ENCODE measurements around the gene STX1A. TPM values are rescaled to one million over a fixed set of nuclear protein-coding genes. Genes with fewer than 3 reads are reported as not detected.
"Not testable (repeated sequence)": the region's sequence is repeated elsewhere in the genome, so short reads cannot be mapped to it uniquely, and the experiment has no call there.

STX1A gene
- total and polyA plus RNA-seq, 4 donors = 2.6 to 14.7 (median 11.8) TPM

- ATAC-seq (ENCODE audit: low FRiP score) (no peak), DNase-seq (peak in 1 of 2 donors; percentile 68)
- Histone ChIP-seq H3K36me3 (ENCODE audit: control insufficient read depth in 1 of 2, insufficient read depth in 2 of 2, low read length in 1 of 2) (no peaks in the 10 kb centered on the region), H3K9me3 (ENCODE audit: control insufficient read depth, low read length) (no peaks in the 10 kb centered on the region), H3K27ac (ENCODE audit: low read depth in 1 of 2, low read length in 2 of 2) (no peak overlapping the region), H3K4me3 (ENCODE audit: low read length in 2 of 2) (peak overlapping the region in 1 of 2 donors; percentile 94), H3K27me3 (ENCODE audit: control insufficient read depth in 1 of 2, insufficient read depth in 2 of 2, low read length in 1 of 2) (no peaks in the 10 kb centered on the region), H3K4me1 (ENCODE audit: control insufficient read depth in 1 of 2, insufficient read depth in 2 of 2, low read length in 2 of 2) (no peaks in the 10 kb centered on the region)
- WGBS, 2 donors = 27 to 30% methylated on average over 10 of the region's 10 CpGs
- intact Hi-C loops (cut with DNase I) = no loop called here
These were observed 1.5 kb downstream of the STX1A start for GRCh38 chr7:73717991-73718405.

- H3K36me3 ChIP-seq (ENCODE audit: control insufficient read depth in 1 of 2, insufficient read depth in 2 of 2, low read length in 1 of 2) = no peaks in the 10 kb centered on the region
- DNase-seq (no peak), ATAC-seq (ENCODE audit: low FRiP score) (peak; percentile 26)
- 36 to 40% methylated on average over 12 to 13 of the region's 13 CpGs for WGBS, 2 donors
- no peaks in the 10 kb centered on the region for H3K4me1 ChIP-seq (ENCODE audit: control insufficient read depth in 1 of 2, insufficient read depth in 2 of 2, low read length in 2 of 2)
- intact Hi-C loops (cut with DNase I) = no loop called here
- no peaks in the 10 kb centered on the region for H3K9me3 ChIP-seq (ENCODE audit: control insufficient read depth, low read length)
- H3K27me3 ChIP-seq (ENCODE audit: control insufficient read depth in 1 of 2, insufficient read depth in 2 of 2, low read length in 1 of 2) = no peaks in the 10 kb centered on the region
- no peak overlapping the region for H3K4me3 ChIP-seq (ENCODE audit: low read length in 2 of 2)
- H3K27ac ChIP-seq (ENCODE audit: low read depth in 1 of 2, low read length in 2 of 2) = no peak overlapping the region
These were observed 2.3 kb downstream of the STX1A start for GRCh38 chr7:73717025-73717807.

- H3K36me3 ChIP-seq (ENCODE audit: control insufficient read depth in 1 of 2, insufficient read depth in 2 of 2, low read length in 1 of 2) = no peaks in the 10 kb centered on the region
- no peak overlapping the region for H3K27ac ChIP-seq (ENCODE audit: low read depth in 1 of 2, low read length in 2 of 2)
- H3K27me3 ChIP-seq (ENCODE audit: control insufficient read depth in 1 of 2, insufficient read depth in 2 of 2, low read length in 1 of 2) = no peaks in the 10 kb centered on the region
- H3K9me3 ChIP-seq (ENCODE audit: control insufficient read depth, low read length) = no peaks in the 10 kb centered on the region
- no peaks in the 10 kb centered on the region for H3K4me1 ChIP-seq (ENCODE audit: control insufficient read depth in 1 of 2, insufficient read depth in 2 of 2, low read length in 2 of 2)
- WGBS, 2 donors = 72 to 74% methylated on average over 4 of the region's 4 CpGs
- ATAC-seq (ENCODE audit: low FRiP score) = no peak
- DNase-seq = no peak
- intact Hi-C loops (cut with DNase I) = no loop called here
- H3K4me3 ChIP-seq (ENCODE audit: low read length in 2 of 2) = no peak overlapping the region
These were observed 3.1 kb downstream of the STX1A start for GRCh38 chr7:73716318-73716890.

- H3K36me3 ChIP-seq (ENCODE audit: control insufficient read depth in 1 of 2, insufficient read depth in 2 of 2, low read length in 1 of 2) = no peaks in the 10 kb centered on the region
- H3K4me1 ChIP-seq (ENCODE audit: control insufficient read depth in 1 of 2, insufficient read depth in 2 of 2, low read length in 2 of 2) = no peaks in the 10 kb centered on the region
- no peak overlapping the region for H3K4me3 ChIP-seq (ENCODE audit: low read length in 2 of 2)
- no peak for ATAC-seq (ENCODE audit: low FRiP score)
- intact Hi-C loops (cut with DNase I) = no loop called here
- H3K9me3 ChIP-seq (ENCODE audit: control insufficient read depth, low read length) = no peaks in the 10 kb centered on the region
- WGBS, 2 donors = 68 to 70% methylated on average over 16 of the region's 16 CpGs
- DNase-seq = peak in 1 of 2 donors; percentile 69
- no peak overlapping the region for H3K27ac ChIP-seq (ENCODE audit: low read depth in 1 of 2, low read length in 2 of 2)
- H3K27me3 ChIP-seq (ENCODE audit: control insufficient read depth in 1 of 2, insufficient read depth in 2 of 2, low read length in 1 of 2) = no peaks in the 10 kb centered on the region
These were observed 3.7 kb downstream of the STX1A start for GRCh38 chr7:73715648-73716317.

GRCh38 chr7:73713319-73713718 is 6.2 kb downstream of the STX1A start:
- intact Hi-C loops (cut with DNase I); H3K27me3 ChIP-seq (ENCODE audit: control insufficient read depth in 1 of 2, insufficient read depth in 2 of 2, low read length in 1 of 2); H3K27ac ChIP-seq (ENCODE audit: low read depth in 1 of 2, low read length in 2 of 2); ATAC-seq (ENCODE audit: low FRiP score); H3K4me1 ChIP-seq (ENCODE audit: control insufficient read depth in 1 of 2, insufficient read depth in 2 of 2, low read length in 2 of 2); H3K4me3 ChIP-seq (ENCODE audit: low read length in 2 of 2); DNase-seq; H3K36me3 ChIP-seq (ENCODE audit: control insufficient read depth in 1 of 2, insufficient read depth in 2 of 2, low read length in 1 of 2); H3K9me3 ChIP-seq (ENCODE audit: control insufficient read depth, low read length): not testable (repeated sequence)
- 95 to 99% methylated on average over 6 of the region's 6 CpGs for WGBS, 2 donors

GRCh38 chr7:73712773-73713172 is 6.7 kb downstream of the STX1A start:
- 89% methylated on average over 1 of the region's 1 CpG for WGBS, 2 donors
- no peak overlapping the region for H3K27ac ChIP-seq (ENCODE audit: low read depth in 1 of 2, low read length in 2 of 2)
- no peak overlapping the region for H3K4me3 ChIP-seq (ENCODE audit: low read length in 2 of 2)
- intact Hi-C loops (cut with DNase I) = no loop called here
- no peak for DNase-seq
- no peaks in the 10 kb centered on the region for H3K36me3 ChIP-seq (ENCODE audit: control insufficient read depth in 1 of 2, insufficient read depth in 2 of 2, low read length in 1 of 2)
- no peak for ATAC-seq (ENCODE audit: low FRiP score)
- H3K9me3 ChIP-seq (ENCODE audit: control insufficient read depth, low read length) = no peaks in the 10 kb centered on the region
- H3K4me1 ChIP-seq (ENCODE audit: control insufficient read depth in 1 of 2, insufficient read depth in 2 of 2, low read length in 2 of 2) = no peaks in the 10 kb centered on the region
- no peaks in the 10 kb centered on the region for H3K27me3 ChIP-seq (ENCODE audit: control insufficient read depth in 1 of 2, insufficient read depth in 2 of 2, low read length in 1 of 2)

- WGBS, 2 donors = 91 to 98% methylated on average over 16 of the region's 16 CpGs
- Histone ChIP-seq H3K4me3 (ENCODE audit: low read length in 2 of 2) (no peak overlapping the region), H3K9me3 (ENCODE audit: control insufficient read depth, low read length) (no peaks in the 10 kb centered on the region), H3K27me3 (ENCODE audit: control insufficient read depth in 1 of 2, insufficient read depth in 2 of 2, low read length in 1 of 2) (no peaks in the 10 kb centered on the region), H3K27ac (ENCODE audit: low read depth in 1 of 2, low read length in 2 of 2) (no peak overlapping the region), H3K4me1 (ENCODE audit: control insufficient read depth in 1 of 2, insufficient read depth in 2 of 2, low read length in 2 of 2) (no peaks in the 10 kb centered on the region), H3K36me3 (ENCODE audit: control insufficient read depth in 1 of 2, insufficient read depth in 2 of 2, low read length in 1 of 2) (no peaks in the 10 kb centered on the region)
- intact Hi-C loops (cut with DNase I) = no loop called here
- no peak for DNase-seq
- no peak for ATAC-seq (ENCODE audit: low FRiP score)
These were observed 10.4 kb downstream of the STX1A start for GRCh38 chr7:73708961-73709549.

GRCh38 chr7:73707045-73707631 is 12.3 kb downstream of the STX1A start:
- Histone ChIP-seq H3K4me3 (ENCODE audit: low read length in 2 of 2) (no peak overlapping the region), H3K27me3 (ENCODE audit: control insufficient read depth in 1 of 2, insufficient read depth in 2 of 2, low read length in 1 of 2) (no peaks in the 10 kb centered on the region), H3K27ac (ENCODE audit: low read depth in 1 of 2, low read length in 2 of 2) (no peak overlapping the region), H3K36me3 (ENCODE audit: control insufficient read depth in 1 of 2, insufficient read depth in 2 of 2, low read length in 1 of 2) (no peaks in the 10 kb centered on the region), H3K9me3 (ENCODE audit: control insufficient read depth, low read length) (no peaks in the 10 kb centered on the region), H3K4me1 (ENCODE audit: control insufficient read depth in 1 of 2, insufficient read depth in 2 of 2, low read length in 2 of 2) (no peaks in the 10 kb centered on the region)
- WGBS, 2 donors = 67 to 69% methylated on average over 15 of the region's 15 CpGs
- DNase-seq (peak in 1 of 2 donors; percentile 80), ATAC-seq (ENCODE audit: low FRiP score) (no peak)
- intact Hi-C loops (cut with DNase I) = no loop called here
